ENCODE measurements around the gene ATN1.
"Not testable (repeated sequence)": the region's sequence is repeated elsewhere in the genome, so short reads cannot be mapped to it uniquely, and the experiment has no call there.

Gene ATN1

DNA sequence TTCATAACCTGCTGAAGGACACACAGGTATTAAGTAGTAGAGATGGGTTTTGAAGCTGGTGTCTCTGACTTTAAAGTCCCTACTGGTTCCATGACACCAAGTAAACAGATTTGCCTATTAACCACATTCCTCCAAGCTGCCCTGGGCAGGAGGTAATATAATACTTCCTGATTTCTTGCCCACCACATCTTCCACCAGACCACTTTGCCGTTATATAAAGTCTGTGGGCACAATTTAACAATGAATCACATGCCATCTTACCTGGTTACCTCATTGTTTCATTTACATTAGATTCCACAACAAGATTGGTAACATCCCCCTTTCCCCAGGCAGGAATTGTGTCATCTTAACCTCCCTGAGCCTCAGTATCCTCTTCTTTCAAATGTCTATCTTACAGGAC is 24.0 kb upstream of the ATN1 start:
- no peak for DNase-seq (ENCODE audit: low read depth in 2 of 2)

DNA sequence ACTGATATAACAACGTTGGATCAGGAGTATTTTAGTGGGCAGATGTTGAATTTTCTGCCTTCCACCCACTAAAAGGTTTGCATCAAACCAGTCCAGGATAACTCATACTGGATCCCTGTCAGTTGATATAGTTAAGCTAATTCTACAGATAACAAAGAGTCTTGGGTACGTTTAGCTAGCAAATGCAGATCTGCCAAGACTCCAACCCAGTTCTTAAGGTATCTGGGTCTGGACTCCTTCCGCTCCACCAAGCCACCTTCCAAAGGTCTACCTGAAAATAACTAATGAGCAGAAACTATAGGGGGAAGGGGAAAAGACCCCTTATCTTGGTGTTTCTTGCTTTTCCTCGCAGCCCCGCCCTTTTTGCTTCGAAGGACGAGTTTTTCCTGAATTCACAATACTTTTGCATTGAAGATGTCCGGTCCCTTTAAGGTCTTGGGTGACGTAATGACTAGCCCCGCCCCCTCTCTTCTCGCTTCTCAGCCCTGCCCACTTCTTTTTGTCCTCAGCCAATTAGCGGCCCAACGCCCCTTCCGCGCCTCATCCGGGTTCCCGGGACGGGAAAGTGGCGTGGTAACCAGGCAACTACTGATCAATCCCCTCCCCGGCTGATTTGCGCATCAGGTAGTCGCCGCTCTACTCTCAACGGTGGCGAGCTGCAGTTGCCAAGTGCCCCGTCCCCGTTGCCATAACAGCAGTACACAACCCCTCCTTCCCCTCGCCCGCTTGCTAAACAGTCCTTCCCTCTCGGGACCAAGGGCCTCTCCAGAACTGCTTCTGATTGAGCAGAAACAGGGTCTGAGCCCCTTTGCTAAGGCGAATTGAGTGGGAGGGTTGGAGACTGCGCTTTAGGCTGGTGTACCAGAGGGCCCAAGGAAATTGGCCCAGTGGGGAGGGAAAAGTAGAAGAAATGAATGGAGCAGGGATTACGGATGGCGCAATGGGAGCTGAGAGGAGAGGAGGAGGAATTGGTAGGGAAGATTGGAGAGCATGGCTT is 23.2 kb upstream of the ATN1 start, which contains the start of gene LRRC23:
Gene LRRC23 (plus strand): TSS at position 543 of the 997 bp plus-strand sequence. CDS start 812 bp downstream, outside the sequence.
- DNase-seq (ENCODE audit: low read depth in 2 of 2) = peak; percentile 89 to 94

DNA sequence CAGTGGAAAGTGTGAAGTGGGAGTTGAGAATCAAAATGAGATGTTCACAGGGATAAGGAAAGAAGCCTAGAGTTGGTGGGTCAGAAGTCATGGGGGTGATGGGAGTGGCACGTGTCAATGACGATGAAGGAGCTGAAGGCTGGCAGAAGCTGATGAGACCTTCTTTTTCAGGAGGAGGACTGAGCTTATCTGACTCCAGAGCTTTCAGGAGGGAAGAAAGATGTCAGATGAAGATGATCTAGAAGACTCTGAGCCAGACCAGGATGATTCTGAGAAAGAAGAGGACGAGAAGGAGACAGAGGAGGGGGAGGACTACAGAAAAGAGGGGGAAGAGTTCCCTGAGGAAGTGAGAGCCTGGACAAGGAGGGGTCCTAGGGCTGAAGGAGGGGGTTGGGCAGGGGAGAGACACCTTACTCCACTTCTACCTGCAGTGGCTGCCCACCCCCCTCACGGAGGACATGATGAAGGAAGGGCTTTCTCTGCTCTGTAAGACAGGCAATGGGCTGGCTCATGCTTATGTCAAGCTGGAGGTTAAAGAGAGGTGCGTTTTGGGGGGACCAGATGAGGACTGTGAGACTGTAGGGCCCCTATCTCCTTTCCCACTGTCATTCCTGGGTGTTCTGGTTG is 22.2 kb upstream of the ATN1 start:
- no peak for DNase-seq (ENCODE audit: low read depth in 2 of 2)

- not testable (repeated sequence) for DNase-seq (ENCODE audit: low read depth in 2 of 2)
Observed at GRCh38 chr12:6908141-6908540, 19.6 kb upstream of the ATN1 start.

- no peak for DNase-seq (ENCODE audit: low read depth in 2 of 2)
Observed at GRCh38 chr12:6909421-6910145, 18.2 kb upstream of the ATN1 start.

DNA sequence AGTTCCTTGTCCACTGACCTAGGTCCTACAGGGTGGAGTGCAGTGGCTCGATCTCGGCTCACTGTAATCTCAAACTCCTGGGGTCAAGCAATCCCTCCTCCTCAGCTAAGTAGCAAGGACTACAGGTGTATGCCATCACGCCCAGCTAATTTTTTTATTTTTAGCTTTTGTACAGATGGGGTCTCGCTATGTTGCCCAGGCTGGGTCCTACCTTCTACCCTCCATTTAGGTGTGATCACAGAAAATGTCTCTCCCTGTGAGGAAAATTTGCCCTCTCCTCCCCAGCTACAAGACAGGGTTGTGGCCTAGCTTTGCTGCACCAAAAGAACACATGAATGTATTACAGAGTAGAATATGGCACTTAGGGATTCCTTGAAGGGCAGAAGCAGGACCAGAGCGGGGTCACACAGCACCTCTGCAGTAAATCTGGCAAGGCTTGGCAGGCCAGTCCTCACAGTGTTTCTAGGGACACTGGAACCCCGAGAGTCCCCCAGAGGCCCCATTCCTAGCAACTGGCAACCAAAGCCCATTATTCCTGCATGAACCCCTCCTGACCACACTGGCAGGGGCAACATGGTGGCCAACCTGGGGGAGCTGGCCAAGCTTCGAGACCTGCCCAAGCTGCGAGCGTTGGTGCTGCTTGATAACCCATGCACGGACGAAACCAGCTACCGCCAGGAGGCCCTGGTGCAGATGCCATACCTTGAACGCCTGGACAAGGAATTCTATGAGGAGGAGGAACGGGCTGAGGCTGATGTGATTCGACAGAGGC is 15.4 kb upstream of the ATN1 start:
- DNase-seq (ENCODE audit: low read depth in 2 of 2) = no peak

DNA sequence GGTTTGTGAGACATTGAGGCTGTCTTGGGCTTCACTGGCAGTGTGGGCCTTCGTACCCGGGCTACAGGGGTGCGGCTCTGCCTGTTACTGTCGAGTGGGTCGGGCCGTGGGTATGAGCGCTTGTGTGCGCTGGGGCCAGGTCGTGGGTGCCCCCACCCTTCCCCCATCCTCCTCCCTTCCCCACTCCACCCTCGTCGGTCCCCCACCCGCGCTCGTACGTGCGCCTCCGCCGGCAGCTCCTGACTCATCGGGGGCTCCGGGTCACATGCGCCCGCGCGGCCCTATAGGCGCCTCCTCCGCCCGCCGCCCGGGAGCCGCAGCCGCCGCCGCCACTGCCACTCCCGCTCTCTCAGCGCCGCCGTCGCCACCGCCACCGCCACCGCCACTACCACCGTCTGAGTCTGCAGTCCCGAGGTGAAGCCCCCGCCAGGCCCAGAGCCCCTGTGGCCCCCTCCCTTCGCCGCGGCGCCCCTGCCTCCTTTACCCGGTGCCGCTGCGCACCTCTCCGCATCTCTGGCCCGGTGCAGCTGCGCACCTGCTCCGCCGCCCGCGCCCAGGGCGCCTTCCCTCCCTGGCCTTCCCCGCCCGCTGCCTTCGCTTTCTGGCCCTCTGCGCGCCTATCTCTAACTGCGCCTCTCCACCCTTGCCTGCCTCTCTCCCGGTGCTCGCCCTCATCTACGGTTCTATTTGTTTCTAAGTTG is 13.4 kb upstream of the ATN1 start, which contains the start of gene ENO2:
Gene ENO2 (plus strand): TSS at position 335 of the 701 bp plus-strand sequence. CDS start 1,253 bp downstream, outside the sequence.
- DNase-seq (ENCODE audit: low read depth in 2 of 2) = peak; percentile 76 to 79

DNA sequence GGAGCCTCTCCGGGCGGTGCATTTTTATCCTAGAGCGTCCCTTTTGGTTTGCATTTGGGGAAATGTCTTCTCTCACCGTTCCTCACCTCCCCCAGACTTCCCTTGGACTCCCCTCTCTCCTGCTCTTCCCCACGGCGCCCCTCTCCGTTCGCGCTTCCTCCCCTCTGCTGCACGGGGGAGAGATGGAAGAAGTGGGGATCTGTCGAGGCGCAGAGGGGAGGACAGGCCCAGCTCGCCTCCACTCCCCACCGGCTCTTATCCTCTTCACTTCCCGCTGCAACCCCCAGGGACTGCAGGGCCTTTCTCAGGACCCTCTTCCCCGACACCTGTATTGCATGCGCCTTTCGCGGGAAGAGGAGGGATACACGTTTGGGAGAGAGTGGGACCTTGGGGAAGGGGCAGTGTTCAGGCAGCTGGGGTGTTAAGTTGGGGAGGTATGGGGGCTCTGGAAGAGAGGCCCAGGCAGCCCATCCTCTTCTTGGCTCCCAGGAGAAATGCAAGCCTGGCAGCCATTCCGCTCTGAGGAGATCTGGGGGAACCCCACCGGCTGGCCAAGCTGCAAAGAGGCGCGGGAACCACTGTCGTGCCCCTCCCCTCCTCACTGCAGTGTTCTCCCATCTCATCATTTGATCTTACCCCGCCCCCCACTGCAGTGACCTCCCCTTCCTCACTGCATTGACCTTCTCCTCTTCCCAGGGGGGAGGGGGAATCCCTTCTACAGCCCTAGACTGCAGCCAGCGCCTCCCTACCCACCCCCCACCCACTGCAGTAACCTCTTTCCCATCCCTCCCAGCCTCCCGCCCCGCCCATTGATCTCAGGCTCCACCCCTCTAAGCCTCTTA is 12.6 kb upstream of the ATN1 start:
- DNase-seq (ENCODE audit: low read depth in 2 of 2) = no peak

DNA sequence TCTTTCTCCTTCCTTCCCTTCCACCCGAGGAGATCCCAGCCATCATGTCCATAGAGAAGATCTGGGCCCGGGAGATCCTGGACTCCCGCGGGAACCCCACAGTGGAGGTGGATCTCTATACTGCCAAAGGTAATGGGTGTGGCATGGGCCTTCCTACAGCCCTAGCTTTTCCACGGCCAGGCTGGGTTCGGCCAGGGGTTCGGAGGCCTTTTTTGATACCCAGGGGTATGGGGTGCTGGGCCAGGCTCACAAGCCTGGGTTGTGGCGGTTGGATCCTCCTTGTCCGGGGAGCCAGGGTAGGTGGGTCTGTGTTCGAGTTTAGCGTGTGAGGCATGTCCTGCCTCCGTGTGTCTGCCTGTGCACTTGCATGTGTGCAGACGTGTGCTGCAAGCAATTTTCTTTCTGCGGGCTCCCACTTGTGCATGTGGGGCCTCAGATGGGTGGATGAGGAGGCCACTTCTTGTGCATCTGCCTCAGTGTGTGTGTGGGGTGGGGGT is 11.9 kb upstream of the ATN1 start:
- no peak for DNase-seq (ENCODE audit: low read depth in 2 of 2)

GRCh38 chr12:6916426-6917200 is 11.1 kb upstream of the ATN1 start:
- DNase-seq (ENCODE audit: low read depth in 2 of 2) = no peak

DNA sequence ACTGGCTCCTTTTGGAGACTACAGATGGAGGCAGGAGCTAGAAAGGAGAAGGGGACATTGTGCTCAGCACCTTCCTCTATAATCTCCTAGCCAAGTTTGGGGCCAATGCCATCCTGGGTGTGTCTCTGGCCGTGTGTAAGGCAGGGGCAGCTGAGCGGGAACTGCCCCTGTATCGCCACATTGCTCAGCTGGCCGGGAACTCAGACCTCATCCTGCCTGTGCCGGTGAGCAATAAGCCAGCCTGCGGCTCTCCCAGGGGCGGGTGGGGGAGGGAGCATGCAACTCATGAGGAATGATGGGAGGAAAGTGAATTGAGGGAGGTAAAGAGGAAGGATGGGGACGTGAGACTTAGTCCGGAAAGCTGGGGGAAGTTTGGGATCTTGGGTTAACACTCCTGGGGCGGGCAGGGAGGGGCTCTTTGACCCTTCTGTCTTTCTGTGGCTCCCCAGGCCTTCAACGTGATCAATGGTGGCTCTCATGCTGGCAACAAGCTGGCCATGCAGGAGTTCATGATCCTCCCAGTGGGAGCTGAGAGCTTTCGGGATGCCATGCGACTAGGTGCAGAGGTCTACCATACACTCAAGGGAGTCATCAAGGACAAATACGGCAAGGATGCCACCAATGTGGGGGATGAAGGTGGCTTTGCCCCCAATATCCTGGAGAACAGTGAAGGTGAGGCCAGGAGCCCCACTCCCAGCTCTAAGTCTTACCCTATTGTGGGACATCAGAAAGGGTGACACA is 10.1 kb upstream of the ATN1 start:
- no peak for DNase-seq (ENCODE audit: low read depth in 2 of 2)

- no peak for DNase-seq (ENCODE audit: low read depth in 2 of 2)
Observed at GRCh38 chr12:6919588-6919987, 8.2 kb upstream of the ATN1 start.

DNA sequence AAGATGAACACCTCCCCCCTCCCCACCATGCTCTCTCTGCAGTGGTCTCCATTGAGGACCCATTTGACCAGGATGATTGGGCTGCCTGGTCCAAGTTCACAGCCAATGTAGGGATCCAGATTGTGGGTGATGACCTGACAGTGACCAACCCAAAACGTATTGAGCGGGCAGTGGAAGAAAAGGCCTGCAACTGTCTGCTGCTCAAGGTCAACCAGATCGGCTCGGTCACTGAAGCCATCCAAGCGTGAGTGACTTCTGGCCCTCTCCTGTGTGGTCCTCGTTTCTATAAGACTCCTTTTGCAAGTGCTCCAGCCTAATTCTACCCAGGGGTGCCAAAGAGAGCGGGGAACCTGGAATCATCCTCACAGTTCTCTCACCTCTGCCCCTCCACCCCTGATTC is 6.2 kb upstream of the ATN1 start:
- no peak for DNase-seq (ENCODE audit: low read depth in 2 of 2)

DNA sequence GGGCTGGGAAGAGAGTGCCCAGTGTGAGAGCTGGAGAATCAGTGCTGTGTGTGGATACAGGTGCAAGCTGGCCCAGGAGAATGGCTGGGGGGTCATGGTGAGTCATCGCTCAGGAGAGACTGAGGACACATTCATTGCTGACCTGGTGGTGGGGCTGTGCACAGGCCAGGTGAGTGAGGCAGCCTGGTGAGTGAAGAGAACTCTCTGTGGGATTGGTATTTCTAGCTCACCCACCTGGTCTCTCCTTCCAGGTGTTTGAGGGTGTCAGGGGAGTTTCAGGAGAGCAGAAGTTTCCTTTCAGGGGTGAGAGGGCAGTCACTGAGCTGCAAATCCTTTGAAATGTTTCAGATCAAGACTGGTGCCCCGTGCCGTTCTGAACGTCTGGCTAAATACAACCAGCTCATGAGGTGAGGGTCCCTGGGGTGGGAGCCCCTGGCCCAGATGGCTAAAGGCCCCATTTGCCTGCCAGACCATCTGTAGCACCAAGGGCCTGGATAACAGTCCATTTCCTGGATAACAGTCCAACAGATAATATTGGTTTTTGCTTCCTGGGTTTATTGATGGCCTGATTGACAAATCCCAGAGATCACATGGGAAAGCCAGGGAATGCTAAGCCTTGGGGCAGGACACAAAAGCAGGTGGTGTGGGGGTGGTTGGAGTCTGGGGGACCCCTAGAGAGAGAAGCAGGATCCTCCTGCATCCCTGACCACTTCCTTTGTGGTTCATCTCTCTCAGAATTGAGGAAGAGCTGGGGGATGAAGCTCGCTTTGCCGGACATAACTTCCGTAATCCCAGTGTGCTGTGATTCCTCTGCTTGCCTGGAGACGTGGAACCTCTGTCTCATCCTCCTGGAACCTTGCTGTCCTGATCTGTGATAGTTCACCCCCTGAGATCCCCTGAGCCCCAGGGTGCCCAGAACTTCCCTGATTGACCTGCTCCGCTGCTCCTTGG is 5.5 kb upstream of the ATN1 start:
- DNase-seq (ENCODE audit: low read depth in 2 of 2) = no peak

GRCh38 chr12:6923003-6923732 is 4.6 kb upstream of the ATN1 start:
- DNase-seq (ENCODE audit: low read depth in 2 of 2) = no peak

DNA sequence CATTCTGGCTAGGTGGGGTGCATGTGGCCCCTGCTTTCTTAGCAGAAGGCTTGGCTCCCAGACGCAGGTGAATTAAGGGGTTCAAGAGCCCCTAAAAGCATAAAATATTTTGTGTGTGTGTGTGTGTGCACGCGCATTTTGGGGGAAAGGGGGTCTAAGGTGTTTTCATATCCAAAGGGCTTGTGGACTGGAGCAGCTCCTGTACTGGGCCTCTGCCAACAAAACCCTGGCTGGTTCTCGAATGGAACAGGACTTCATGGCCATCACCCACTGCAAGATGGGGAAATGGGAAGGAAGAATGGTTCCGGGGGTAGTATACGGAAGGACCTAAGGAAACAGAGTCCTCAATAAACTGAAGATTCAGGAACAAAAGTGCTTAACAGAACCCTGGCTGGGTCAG is 3.9 kb upstream of the ATN1 start:
- DNase-seq (ENCODE audit: low read depth in 2 of 2) = no peak

Measured in stimulated activated CD8-positive, alpha-beta memory T cell treated with anti-CD3 and anti-CD28 coated beads, Interleukin-15, amount 100 ng/mL, for 4 hours (primary cell).